HEK293T (cell line): ENCODE measurements around the gene UEVLD.

Source experiments
- CTCF ChIA-PET: fragments of 350-600 bp; formaldehyde crosslinking; extraction: SDS; loops from one replicate; lab custom pipeline; 2021; ENCODE audit warnings: antibody characterized with exemption, inconsistent platforms; lab: Yijun Ruan, JAX
- POLR2A ChIA-PET: fragments of 350-600 bp; formaldehyde crosslinking; extraction: SDS; loops from one replicate; lab custom pipeline; 2020; ENCODE audit warnings: antibody characterized with exemption, inconsistent platforms; lab: Yijun Ruan, JAX
- DNase-seq: peaks from one replicate; pipeline ENCODE4 v3.0.0; 2012; ENCODE audit warnings: mixed read lengths; ENCODE audit errors: extremely low spot score
- ARNT ChIP-seq: fragments of 450-650 bp; IDR thresholded peaks from 2 replicates; pipeline ENCODE4 v1.6.1; 2017; ENCODE audit warnings: mild to moderate bottlenecking
- BHLHE40 ChIP-seq: fragments of 450-650 bp; IDR thresholded peaks from 2 replicates; pipeline ENCODE4 v1.6.1; 2016; ENCODE audit warnings: mild to moderate bottlenecking, moderate library complexity, borderline replicate concordance
- CTBP1 ChIP-seq: fragments of 450-650 bp; IDR thresholded peaks from 2 replicates; pipeline ENCODE4 v1.6.1; 2016; ENCODE audit warnings: borderline replicate concordance
- ELF4 ChIP-seq: fragments of 450-650 bp; IDR thresholded peaks from 2 replicates; pipeline ENCODE4 v1.6.1; 2017; ENCODE audit warnings: antibody characterized with exemption
- FOXA1 ChIP-seq: fragments of 450-650 bp; IDR thresholded peaks from 2 replicates; pipeline ENCODE4 v1.6.1; 2016; ENCODE audit warnings: mild to moderate bottlenecking
- FOXK2 ChIP-seq: fragments of 450-650 bp; IDR thresholded peaks from 2 replicates; pipeline ENCODE4 v1.6.1; 2016; ENCODE audit warnings: mild to moderate bottlenecking
- FOXM1 ChIP-seq: fragments of 450-650 bp; IDR thresholded peaks from 2 replicates; pipeline ENCODE4 v1.6.1; 2017; ENCODE audit warnings: mild to moderate bottlenecking, borderline replicate concordance
- HDGF ChIP-seq: fragments of 450-650 bp; IDR thresholded peaks from 2 replicates; pipeline ENCODE4 v1.6.1; 2017; ENCODE audit warnings: antibody characterized with exemption, borderline replicate concordance
- L3MBTL2 ChIP-seq: fragments of 450-650 bp; conservative IDR thresholded peaks from 2 replicates; pipeline ENCODE4 v1.6.1; 2016; ENCODE audit warnings: mild to moderate bottlenecking
- LEF1 ChIP-seq: fragments of 450-650 bp; IDR thresholded peaks from 2 replicates; pipeline ENCODE4 v1.6.1; 2017; ENCODE audit warnings: mild to moderate bottlenecking, borderline replicate concordance
- NFRKB ChIP-seq: fragments of 450-650 bp; IDR thresholded peaks from 2 replicates; pipeline ENCODE4 v1.6.1; 2016; ENCODE audit warnings: mild to moderate bottlenecking, moderate library complexity
- PKNOX1 ChIP-seq: fragments of 450-650 bp; IDR thresholded peaks from 2 replicates; pipeline ENCODE4 v1.6.1; 2016
- SP1 ChIP-seq: fragments of 450-650 bp; IDR thresholded peaks from 2 replicates; pipeline ENCODE4 v1.6.1; 2017
- SUZ12 ChIP-seq: fragments of 450-650 bp; IDR thresholded peaks from 2 replicates; pipeline ENCODE4 v1.6.1; 2016; ENCODE audit warnings: mild to moderate bottlenecking
- TARDBP ChIP-seq: fragments of 450-650 bp; IDR thresholded peaks from 2 replicates; pipeline ENCODE4 v1.6.1; 2016
- ZNF384 ChIP-seq: fragments of 450-650 bp; IDR thresholded peaks from 2 replicates; pipeline ENCODE4 v1.6.1; 2016

UEVLD gene

DNA sequence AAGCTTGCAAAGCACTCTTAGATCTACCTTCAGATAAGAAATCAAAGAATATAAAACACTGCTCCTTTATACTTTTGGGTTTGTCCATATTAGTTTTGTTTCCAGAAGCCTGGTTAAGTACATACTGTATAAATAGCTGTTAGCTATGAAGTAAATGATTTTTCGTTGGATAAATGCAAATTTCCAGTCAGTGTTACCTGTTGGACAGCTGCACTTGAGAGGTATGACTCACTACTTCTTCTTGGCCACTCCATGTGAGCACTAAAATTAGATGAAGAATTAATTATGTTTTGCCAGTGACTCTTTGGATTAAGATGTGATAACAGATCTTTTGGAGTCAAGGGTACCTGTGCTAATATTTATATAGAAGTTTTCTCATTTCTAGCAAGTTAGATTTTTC is 52.3 kb downstream of the UEVLD start:
- ChIA-PET POLR2A (interaction anchor here (1.4 kb wide), 1 partner anchor 10 kb away, joined by 4 read pairs; no protein-coding TSS in a partner anchor), CTCF (interaction anchor here (0.6 kb wide), 1 partner anchor 186 kb away, joined by 9 read pairs; no protein-coding TSS in a partner anchor)
- no peak for DNase-seq
- TF ChIP-seq SP1 (no peak), BHLHE40 (no peak), NFRKB (no peak), LEF1 (no peak), CTBP1 (no peak), L3MBTL2 (no peak), ELF4 (no peak), FOXA1 (no peak), SUZ12 (no peak), HDGF (no peak), TARDBP (no peak), FOXM1 (no peak), ZNF384 (no peak), FOXK2 (no peak), ARNT (no peak), PKNOX1 (no peak)

- POLR2A ChIA-PET: interaction anchor here (1.1 kb wide), 1 partner anchor 54 kb away, joined by 3 read pairs; the partner anchor contains the start of gene UEVLD
- CTCF ChIA-PET: no interaction called here
- DNase-seq: no peak
- no peak for TF ChIP-seq ARNT
- TF ChIP-seq SP1: no peak
- no peak for TF ChIP-seq TARDBP
- no peak for TF ChIP-seq ELF4
- no peak for TF ChIP-seq SUZ12
- no peak for TF ChIP-seq FOXM1
- no peak for TF ChIP-seq ZNF384
- TF ChIP-seq PKNOX1: no peak
- no peak for TF ChIP-seq CTBP1
- no peak for TF ChIP-seq HDGF
- no peak for TF ChIP-seq L3MBTL2
- TF ChIP-seq FOXA1: no peak
- no peak for TF ChIP-seq LEF1
- no peak for TF ChIP-seq NFRKB
- no peak for TF ChIP-seq FOXK2
- TF ChIP-seq BHLHE40: no peak
Measured at GRCh38 chr11:18534245-18534644, 54.3 kb downstream of the UEVLD start.

- ChIA-PET CTCF (no interaction called here), POLR2A (interaction anchor here (1.1 kb wide), 1 partner anchor 55 kb away, joined by 3 read pairs; the partner anchor contains the start of gene UEVLD)
- TF ChIP-seq CTBP1 (no peak), FOXM1 (no peak), SUZ12 (no peak), ZNF384 (no peak), HDGF (no peak), ELF4 (no peak)
- DNase-seq: no peak
Measured at GRCh38 chr11:18533365-18533764, 55.2 kb downstream of the UEVLD start.

DNA sequence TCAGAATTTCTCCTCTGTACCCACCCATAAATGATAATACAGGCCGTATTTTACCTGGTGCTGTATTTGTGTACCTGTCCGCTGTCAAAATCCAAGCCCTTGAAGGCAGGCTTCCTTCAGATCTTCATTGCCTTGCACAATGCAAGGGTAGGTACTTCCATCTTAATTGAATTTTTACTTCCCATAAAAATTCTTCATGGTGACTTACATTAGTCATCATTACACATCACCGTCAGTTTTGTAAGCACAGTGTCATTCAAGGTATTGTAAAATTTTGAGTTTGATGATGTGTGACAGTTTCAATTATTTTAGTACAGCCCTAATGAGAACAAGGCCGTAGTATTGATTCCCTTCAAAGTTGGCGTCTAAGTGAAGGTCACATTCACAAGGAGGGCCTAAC is 61.0 kb downstream of the UEVLD start:
- POLR2A ChIA-PET: interaction anchor here (1.0 to 2.5 kb wide), 4 partner anchors 19 to 177 kb away, joined by 3 to 22 read pairs (median 5); partner anchors contain the start of genes LDHA and UEVLD

GRCh38 chr11:18526521-18527296 is 61.8 kb downstream of the UEVLD start, which contains the start of gene TSG101:
Gene TSG101, minus strand, starts transcription at chr11:18526942. Its CDS starts 126 bp downstream, at chr11:18526816.
- ChIA-PET POLR2A (interaction anchor here (0.5 to 2.5 kb wide), 17 partner anchors 9 to 540 kb away, joined by 3 to 22 read pairs (median 3); partner anchors contain the start of genes HPS5, LDHA, SPTY2D1 and UEVLD), CTCF (no interaction called here)
- TF ChIP-seq CTBP1 (peak; percentile 20; the same call in 1 of the 2 replicates), ELF4 (peak; percentile 91), LEF1 (no peak), PKNOX1 (peak; percentile 64), SUZ12 (no peak), ARNT (no peak), TARDBP (no peak), NFRKB (no peak), FOXM1 (no peak), ZNF384 (no peak), SP1 (no peak)
- peak; percentile 93 for DNase-seq

More for the DNA sequence above, 61.0 kb downstream of the UEVLD start:
- DNase-seq: peak; percentile 7
- CTCF ChIA-PET: no interaction called here
- TF ChIP-seq PKNOX1 (peak; percentile 53), CTBP1 (no peak)
